ENCODE results near the gene ARL8B. TPM values are rescaled to one million over a fixed set of nuclear protein-coding genes. Genes with fewer than 3 reads are reported as not detected.

ARL8B gene
- total and polyA plus RNA-seq, 2 of the 8 experiments (the other 6 are each of a cell fraction or from before 2014, with no cell fraction given): 14.5 to 27.8 TPM

- Histone ChIP-seq H3K4me2 (ENCODE audit: insufficient read depth in 1 of 2, low read depth in 2 of 2, low read length in 2 of 2) (no peak overlapping the region), H3K14ac (ENCODE audit: insufficient read length) (no peak overlapping the region), H2AFZ (ENCODE audit: low read length) (no peak overlapping the region), H3K4me3 (ENCODE audit: extremely low read depth in 1 of 4, insufficient read depth in 2 of 4, low read depth in 3 of 4, low read length in 4 of 4) (no peak overlapping the region), H3K4me1 (replicated peaks in 1 of 4; ENCODE audit: control insufficient read depth in 3 of 4, insufficient read depth in 4 of 4, low read length in 3 of 4) (no peaks in the 10 kb centered on the region; a peak in 1 of 7 replicates), H3K9me3 (ENCODE audit: insufficient read depth in 2 of 2, low read depth in 1 of 2, low read length in 1 of 2) (no peaks in the 10 kb centered on the region), H4K20me1 (replicated peaks in 1 of 2; ENCODE audit: control insufficient read depth in 1 of 2, insufficient read depth in 2 of 2, low read length in 2 of 2) (no peaks in the 10 kb centered on the region), H2BK12ac (ENCODE audit: low read depth, low read length) (no peak overlapping the region), H3K79me1 (ENCODE audit: low read depth, low read length) (no peaks in the 10 kb centered on the region), H2BK20ac (ENCODE audit: low read length) (no peak overlapping the region), H3K9ac (replicated peaks in 1 of 4; ENCODE audit: extremely low read depth in 1 of 4, low read depth in 3 of 4, low read length in 3 of 4) (no peak overlapping the region), H2BK5ac (ENCODE audit: low read depth, low read length) (no peak overlapping the region), H4K8ac (ENCODE audit: extremely low read depth, insufficient read depth, low read length) (no peak overlapping the region), H3K18ac (ENCODE audit: extremely low read depth, low read length) (no peak overlapping the region), H3K27me3 (replicated peaks in 1 of 4; ENCODE audit: control insufficient read depth in 3 of 4, extremely low read depth in 1 of 4, insufficient read depth in 3 of 4, low read length in 3 of 4) (no peaks in the 10 kb centered on the region), H2AK5ac (ENCODE audit: low read depth, low read length) (no peak overlapping the region), H3K27ac (ENCODE audit: low read depth, low read length) (no peak overlapping the region), H3K23me2 (ENCODE audit: low read depth, low read length) (no peaks in the 10 kb centered on the region), H2BK15ac (ENCODE audit: low read length) (no peak overlapping the region), H4K91ac (replicated peaks; ENCODE audit: insufficient read length, low read length) (no peak overlapping the region), H2BK120ac (replicated peaks; ENCODE audit: low read depth, low read length) (no peak overlapping the region), H3K79me2 (ENCODE audit: control insufficient read depth in 1 of 2, insufficient read depth in 2 of 2, low read length in 2 of 2) (no peaks in the 10 kb centered on the region), H3K23ac (ENCODE audit: insufficient read length) (no peak overlapping the region), H3K56ac (replicated peaks; ENCODE audit: insufficient read length, low read depth, low read length) (no peak overlapping the region), H4K5ac (ENCODE audit: insufficient read length, low read depth, low read length) (no peak overlapping the region), H3K4ac (replicated peaks; ENCODE audit: insufficient read length, low read depth, low read length) (no peak overlapping the region), H3K36me3 (ENCODE audit: control insufficient read depth in 2 of 4, insufficient read depth in 4 of 4, low read length in 3 of 4) (no peaks in the 10 kb centered on the region)
- no peak for FAIRE-seq
- POLR2A ChIA-PET (ENCODE audit: partially characterized antibody): no interaction called here
- CTCF ChIA-PET (ENCODE audit: partially characterized antibody): interaction anchor here (1.0 to 1.3 kb wide), 3 partner anchors 9 to 26 kb away, joined by 3 to 10 read pairs (median 3); no protein-coding TSS in a partner anchor
- no peak for DNase-seq (ENCODE audit: low read depth in 1 of 2, low spot score in 2 of 2)
- 78% methylated on average over 1 of the region's 1 CpG; no CpG with 5 or more reads in 1 of the 2 experiments for WGBS, 2 experiments (ENCODE audit: extremely low coverage in 1 of 2, insufficient coverage in 1 of 2, insufficient read length in 1 of 2, insufficient replicate concordance in 2 of 2, low coverage in 1 of 2, low lambda C conversion rate in 2 of 2, missing lambda C conversion rate in 1 of 2)
- TF ChIP-seq CBX5 (IDR thresholded peaks at IDR 0.05; ENCODE audit: low read depth, low read length) (no peak), JUN (IDR thresholded peaks at IDR 0.05; ENCODE audit: low read depth, low read length) (no peak), SP1 (IDR thresholded peaks at IDR 0.05; ENCODE audit: low read depth, low read length) (no peak), SUZ12 (IDR thresholded peaks at IDR 0.05; ENCODE audit: low read length) (no peak), SIRT6 (IDR thresholded peaks at IDR 0.05; ENCODE audit: low read length) (no peak), CTCF (IDR thresholded peaks at IDR 0.05; ENCODE audit: control extremely low read depth in 1 of 3, insufficient read depth in 1 of 3, low read depth in 1 of 3, low read length in 3 of 3) (no peak), JUND (IDR thresholded peaks at IDR 0.05; ENCODE audit: low read length) (no peak), EP300 (IDR thresholded peaks at IDR 0.05; ENCODE audit: borderline replicate concordance in 1 of 2, low read depth in 2 of 2, low read length in 2 of 2) (no peak), YY1 (IDR thresholded peaks at IDR 0.05; ENCODE audit: low read depth, low read length) (no peak), BACH1 (IDR thresholded peaks at IDR 0.05; ENCODE audit: low read length) (no peak), NRF1 (IDR thresholded peaks at IDR 0.05; ENCODE audit: low read depth, low read length) (no peak), CHD2 (IDR thresholded peaks at IDR 0.05; ENCODE audit: low read length) (no peak)
Observed at GRCh38 chr3:5086708-5087107, 35.4 kb upstream of the ARL8B start.

Data from H1 (cell line).